Erythroblast (primary cell): ENCODE measurements around the gene TAGLN2.

ENCODE experiments used
- GATA1 ChIP-seq: IDR thresholded peaks from 2 replicates; pipeline ENCODE4 v1.6.1; 2011; ENCODE audit warnings: low read depth, mild to moderate bottlenecking, control low read depth, low read length, moderate library complexity
- POLR2A ChIP-seq: IDR thresholded peaks from 2 replicates; pipeline ENCODE4 v1.6.1; 2011; ENCODE audit warnings: mild to moderate bottlenecking, low read length

DNA sequence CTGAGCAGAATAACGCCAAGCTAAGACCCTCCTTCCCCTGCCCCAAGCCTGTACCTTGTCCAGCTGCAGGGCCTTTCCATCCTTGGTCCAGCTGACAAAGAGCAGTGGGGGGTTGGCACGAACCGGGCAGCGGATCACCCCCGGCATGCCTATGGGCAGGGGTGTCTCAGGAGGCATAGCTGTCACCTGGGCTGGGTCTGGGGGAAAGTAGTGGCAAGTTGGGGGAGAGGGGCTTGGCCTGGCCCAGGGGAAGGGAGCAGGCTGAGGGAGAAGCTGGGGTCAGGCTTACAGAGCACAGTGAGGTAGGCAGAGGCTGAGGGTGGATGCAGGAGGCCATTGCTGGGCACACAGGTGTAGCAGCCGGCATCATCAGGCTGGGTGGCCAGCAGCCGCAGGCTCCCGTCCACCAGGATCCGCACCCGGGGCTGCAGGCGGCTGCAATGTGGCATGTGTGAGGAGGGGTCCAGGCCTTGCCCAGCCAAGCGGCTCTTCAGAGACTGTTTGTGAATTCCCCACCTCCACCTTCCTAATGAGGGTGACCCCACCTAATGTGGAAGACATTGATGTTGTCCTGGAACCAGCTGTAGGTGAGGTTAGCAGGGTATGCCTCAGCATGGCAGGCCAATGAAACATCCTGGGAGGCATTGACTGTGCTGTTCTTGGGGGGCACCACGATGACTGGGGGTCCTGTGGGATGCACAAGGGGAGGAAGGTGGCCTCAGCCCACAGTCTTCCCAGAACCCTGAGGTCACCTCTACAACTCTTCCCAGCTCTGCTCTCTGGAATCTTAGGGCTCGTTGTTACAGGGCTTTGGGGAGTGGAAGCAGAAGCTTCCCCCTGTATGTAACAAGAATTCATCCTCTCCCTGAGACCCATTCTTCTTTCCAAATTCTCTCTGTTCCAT is 9.1 kb upstream of the TAGLN2 start:
- no peak for TF ChIP-seq POLR2A
- no peak for TF ChIP-seq GATA1
